A549 (cell line): ENCODE measurements around the gene UBTD2. TPM values are rescaled to one million over a fixed set of nuclear protein-coding genes. Genes with fewer than 3 reads are reported as not detected.
"Not testable (repeated sequence)": the region's sequence is repeated elsewhere in the genome, so short reads cannot be mapped to it uniquely, and the experiment has no call there.

Experiments
- ATAC-seq, 2 experiments: fragments of 200-7000 bp in 1 of 2; fragments of >200 bp in 1 of 2; cut with Nextera tagmentation in 1 of 2; cut with Tn5 transposase in 1 of 2; 3 replicates each; pipeline versions ENCODE4 v1.8.0 to v1.9.1; 2018 to 2020; ENCODE audit warnings: mild to moderate bottlenecking in 1 of 2, moderate library complexity in 1 of 2
- CTCF ChIA-PET: fragments of 300-600 bp; sonication (Branson Sonifier 250); formaldehyde crosslinking; extraction: SDS; loops from one replicate; lab custom pipeline; 2021; ENCODE audit warnings: antibody characterized with exemption, inconsistent platforms; lab: Yijun Ruan, JAX
- POLR2A ChIA-PET: fragments of 350-600 bp; formaldehyde crosslinking; extraction: SDS; loops from one replicate; lab custom pipeline; 2021; ENCODE audit warnings: antibody characterized with exemption, inconsistent platforms; lab: Yijun Ruan, JAX
- DNase-seq, 2 experiments: peaks; one replicate each; pipeline versions ENCODE4 v3.0.0 to v3.0.0-alpha.2; 2011 to 2016; ENCODE audit warnings: low read depth in 1 of 2, low spot score in 1 of 2
- FAIRE-seq: peaks from 2 replicates; lab custom pipeline; 2011; peaks lifted over from hg19 to GRCh38; lab: Jason Lieb, UNC
- H3K27ac ChIP-seq, 2 experiments: fragments of >200 bp; sonication (Bioruptor Twin); formaldehyde crosslinking; 3 replicates each; pipeline ENCODE4 v1.5.1; 2016 to 2017
- H3K4me1 ChIP-seq: fragments of >200 bp; sonication (Bioruptor Twin); formaldehyde crosslinking; 3 replicates; pipeline ENCODE4 v1.6.1; 2016
- H3K4me2 ChIP-seq: fragments of >200 bp; sonication (Bioruptor Twin); formaldehyde crosslinking; 3 replicates; pipeline ENCODE4 v1.6.1; 2016
- H3K4me3 ChIP-seq: fragments of >200 bp; sonication (Bioruptor Twin); formaldehyde crosslinking; 3 replicates; pipeline ENCODE4 v1.5.1; 2016
- H3K9me3 ChIP-seq: fragments of >200 bp; sonication (Bioruptor Twin); formaldehyde crosslinking; 3 replicates; pipeline ENCODE4 v1.6.1; 2016
- BCL3 ChIP-seq: fragments of >200 bp; sonication (Bioruptor Twin); formaldehyde crosslinking; IDR thresholded peaks from 3 replicates; pipeline ENCODE4 v1.6.1; 2016
- EHMT2 ChIP-seq: fragments of 200-600 bp; sonication (generic); IDR thresholded peaks from 2 replicates; pipeline ENCODE4 v1.6.1; 2016; ENCODE audit warnings: antibody characterized with exemption, low read depth, mild to moderate bottlenecking, moderate library complexity
- ELK1 ChIP-seq: fragments of 150-350 bp; IDR thresholded peaks from 2 replicates; pipeline ENCODE4 v1.6.1; 2014; ENCODE audit warnings: low read depth, mild to moderate bottlenecking, low read length
- ESRRA ChIP-seq: fragments of 150-350 bp; IDR thresholded peaks from 2 replicates; pipeline ENCODE4 v1.6.1; 2014; ENCODE audit warnings: mild to moderate bottlenecking, low read length, borderline replicate concordance
- FOSB ChIP-seq: fragments of 250-450 bp; sonication (Bioruptor Pico); IDR thresholded peaks from 2 replicates; pipeline ENCODE4 v1.5.0; 2020; ENCODE audit warnings: mild to moderate bottlenecking, moderate library complexity
- FOSL2 ChIP-seq, 2 experiments: fragments of 450-650 bp in 1 of 2; fragments of >200 bp in 1 of 2; sonication (Bioruptor Twin) in 1 of 2; formaldehyde crosslinking; IDR thresholded peaks; 2 replicates each; pipeline versions ENCODE4 v1.5.0 to v1.6.1; 2016 to 2020; ENCODE audit warnings: mild to moderate bottlenecking in 1 of 2, moderate library complexity in 1 of 2
- FOXS1 ChIP-seq: fragments of 250-450 bp; sonication (Bioruptor Pico); IDR thresholded peaks from 2 replicates; pipeline ENCODE4 v1.5.0; 2020; ENCODE audit warnings: mild to moderate bottlenecking, moderate library complexity
- GATA3 ChIP-seq: IDR thresholded peaks from 2 replicates; pipeline ENCODE4 v1.6.1; 2012; ENCODE audit warnings: borderline replicate concordance
- HES2 ChIP-seq: fragments of >200 bp; sonication (Bioruptor Twin); formaldehyde crosslinking; IDR thresholded peaks from 2 replicates; pipeline ENCODE4 v1.6.1; 2016
- HOXA7 ChIP-seq: fragments of 250-450 bp; sonication (Bioruptor Pico); IDR thresholded peaks from 2 replicates; pipeline ENCODE4 v1.5.0; 2020; ENCODE audit warnings: mild to moderate bottlenecking, moderate library complexity
- HOXB5 ChIP-seq: fragments of 250-450 bp; sonication (Bioruptor Pico); IDR thresholded peaks from 2 replicates; pipeline ENCODE4 v1.5.0; 2020; ENCODE audit warnings: mild to moderate bottlenecking, moderate library complexity
- KDM5A ChIP-seq: fragments of 200-600 bp; sonication (generic); IDR thresholded peaks from 2 replicates; pipeline ENCODE4 v1.6.1; 2016; ENCODE audit warnings: antibody characterized with exemption, mild to moderate bottlenecking
- MAX ChIP-seq: IDR thresholded peaks from 2 replicates; pipeline ENCODE4 v1.6.1; 2012
- NR3C1 ChIP-seq: fragments of >200 bp; sonication (Bioruptor Twin); formaldehyde crosslinking; IDR thresholded peaks from 3 replicates; pipeline ENCODE4 v1.6.1; 2017
- PHF8 ChIP-seq: fragments of 200-600 bp; sonication (generic); IDR thresholded peaks from 2 replicates; pipeline ENCODE4 v1.6.1; 2016; ENCODE audit warnings: low read depth, mild to moderate bottlenecking, antibody characterized with exemption, moderate library complexity, borderline replicate concordance
- RAD21 ChIP-seq, 2 experiments: fragments of >200 bp in 1 of 2; sonication (Bioruptor Twin) in 1 of 2; formaldehyde crosslinking in 1 of 2; IDR thresholded peaks in 1 of 2; conservative IDR thresholded peaks in 1 of 2; 2 replicates in 1 of 2; 3 replicates in 1 of 2; pipeline ENCODE4 v1.6.1; 2012 to 2018; ENCODE audit warnings: inconsistent platforms in 1 of 2
- RFX5 ChIP-seq: fragments of 450-650 bp; IDR thresholded peaks from 2 replicates; pipeline ENCODE4 v1.7.1; 2014; ENCODE audit warnings: antibody characterized with exemption, mild to moderate bottlenecking, moderate library complexity
- SMC3 ChIP-seq: fragments of >200 bp; sonication (Bioruptor Twin); formaldehyde crosslinking; IDR thresholded peaks from 3 replicates; pipeline ENCODE4 v1.6.1; 2018; ENCODE audit warnings: inconsistent platforms
- TP53 ChIP-seq: fragments of 250-450 bp; sonication (Bioruptor Pico); IDR thresholded peaks from 2 replicates; pipeline ENCODE4 v1.5.0; 2021; ENCODE audit warnings: mild to moderate bottlenecking, moderate library complexity
- ZC3H11A ChIP-seq: fragments of 450-650 bp; IDR thresholded peaks from 2 replicates; pipeline ENCODE4 v1.6.1; 2014; ENCODE audit warnings: antibody characterized with exemption, mild to moderate bottlenecking
- ZFP36 ChIP-seq: fragments of 450-650 bp; IDR thresholded peaks from 2 replicates; pipeline ENCODE4 v1.6.1; 2014; ENCODE audit warnings: borderline replicate concordance; ENCODE audit not compliant: partially characterized antibody
- WGBS: methylation state at CpG from one replicate; pipeline ENCODE4 v1.1.6; 2017; ENCODE audit errors: missing lambda C conversion rate; 5-methylcytosine and 5-hydroxymethylcytosine counted together
- polyA minus RNA-seq: library from RNA; depleted of rRNA, polyadenylated mRNA; stranded (reverse); fragments of >200 nt; gene quantifications from 2 replicates; pipeline ENCODE4 v1.2.3, GENCODE V29; 2011; rRNA and poly(A)+ RNA removed
- polyA plus RNA-seq, 4 experiments: library from polyadenylated mRNA; depleted of rRNA in 3 of 4; stranded (reverse); fragments of >200 nt; fragmentation: RNase III in 1 of 4; extraction: RNeasy Plus Mini Kit Qiagen cat#74134 plus additional on column Dnase treatment in 1 of 4; gene quantifications; 2 replicates in 3 of 4; 3 replicates in 1 of 4; pipeline ENCODE4 v1.2.3, GENCODE V29; 2011 to 2017
- TF ChIP-seq, protein P1 (sequence below): fragments of >200 bp; sonication (Bioruptor Twin); formaldehyde crosslinking; IDR thresholded peaks from 3 replicates; pipeline ENCODE4 v1.5.1; 2016
- TF ChIP-seq, protein P2 (sequence below): IDR thresholded peaks from 2 replicates; pipeline ENCODE4 v1.6.1; 2012; ENCODE audit warnings: low read depth, borderline replicate concordance

The UBTD2 gene, protein sequence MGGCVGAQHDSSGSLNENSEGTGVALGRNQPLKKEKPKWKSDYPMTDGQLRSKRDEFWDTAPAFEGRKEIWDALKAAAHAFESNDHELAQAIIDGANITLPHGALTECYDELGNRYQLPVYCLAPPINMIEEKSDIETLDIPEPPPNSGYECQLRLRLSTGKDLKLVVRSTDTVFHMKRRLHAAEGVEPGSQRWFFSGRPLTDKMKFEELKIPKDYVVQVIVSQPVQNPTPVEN
- polyA plus RNA-seq (2011; rRNA removed) (20.9 and 22.8 TPM in 2 replicates), polyA plus RNA-seq (2017; fragmentation: RNase III; extraction: RNeasy Plus Mini Kit Qiagen cat#74134 plus additional on column Dnase treatment) (15.0 to 18.0 TPM (median 16.4 TPM) in 3 replicates), polyA minus RNA-seq (11.1 and 11.8 TPM in 2 replicates)
- 6.6 and 8.1 TPM in 2 replicates for polyA plus RNA-seq (2012; cell fraction: cytosol; rRNA removed)
- polyA plus RNA-seq (2012; cell fraction: nucleus; rRNA removed), result 2.1 and 3.4 TPM in 2 replicates

DNA sequence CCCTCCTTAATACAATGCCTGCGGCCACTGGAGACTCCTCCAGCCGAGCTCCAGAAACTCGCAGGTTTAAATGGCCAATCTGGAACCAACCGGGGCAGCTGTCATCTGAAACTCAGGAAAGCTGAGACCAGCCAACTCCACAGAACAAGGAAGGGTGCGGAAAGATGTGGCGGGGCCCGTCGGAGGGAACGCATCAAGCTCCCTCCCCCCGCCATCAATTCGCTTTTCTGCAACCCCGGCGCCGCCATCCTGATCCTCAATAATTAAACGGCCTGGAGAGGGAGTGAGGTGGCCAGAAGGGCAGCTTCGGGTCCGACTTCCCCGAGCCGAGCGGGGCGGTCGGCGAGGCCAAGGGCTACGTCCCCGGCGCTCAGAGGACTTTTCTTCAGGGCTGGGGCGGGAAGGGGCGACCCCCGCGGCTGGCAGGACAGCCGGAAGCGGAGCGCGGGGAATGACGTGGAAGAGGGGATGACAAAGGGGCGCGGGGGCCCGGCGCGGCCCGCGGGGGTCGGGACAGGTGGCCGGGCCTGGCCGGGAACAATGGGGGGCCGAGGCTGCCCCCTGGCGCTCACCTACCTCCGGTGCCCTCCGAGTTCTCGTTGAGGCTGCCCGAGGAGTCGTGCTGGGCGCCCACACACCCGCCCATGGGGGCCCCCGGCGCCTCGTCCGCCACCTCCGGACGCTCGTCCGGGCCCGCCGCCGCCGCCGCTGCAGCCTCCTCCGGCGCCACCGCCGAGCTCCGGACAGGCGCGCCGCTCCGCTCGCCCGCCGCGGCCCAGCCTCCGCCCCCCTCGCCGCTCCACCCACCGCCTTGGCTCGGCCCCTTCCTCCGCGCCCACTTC, at the start of gene UBTD2:
TSS of gene UBTD2 (minus strand) at position 745 of the 842 bp plus-strand sequence. CDS start at position 646, 99 bp downstream.
- Histone ChIP-seq H3K4me1 (peaks cover 24% of the 10 kb centered on the region), H3K27ac (peak within 1 kb of the TSS; percentile 95 to 98)
- TF ChIP-seq RFX5, result peak; percentile 85
- TF ChIP-seq, protein P1, sequence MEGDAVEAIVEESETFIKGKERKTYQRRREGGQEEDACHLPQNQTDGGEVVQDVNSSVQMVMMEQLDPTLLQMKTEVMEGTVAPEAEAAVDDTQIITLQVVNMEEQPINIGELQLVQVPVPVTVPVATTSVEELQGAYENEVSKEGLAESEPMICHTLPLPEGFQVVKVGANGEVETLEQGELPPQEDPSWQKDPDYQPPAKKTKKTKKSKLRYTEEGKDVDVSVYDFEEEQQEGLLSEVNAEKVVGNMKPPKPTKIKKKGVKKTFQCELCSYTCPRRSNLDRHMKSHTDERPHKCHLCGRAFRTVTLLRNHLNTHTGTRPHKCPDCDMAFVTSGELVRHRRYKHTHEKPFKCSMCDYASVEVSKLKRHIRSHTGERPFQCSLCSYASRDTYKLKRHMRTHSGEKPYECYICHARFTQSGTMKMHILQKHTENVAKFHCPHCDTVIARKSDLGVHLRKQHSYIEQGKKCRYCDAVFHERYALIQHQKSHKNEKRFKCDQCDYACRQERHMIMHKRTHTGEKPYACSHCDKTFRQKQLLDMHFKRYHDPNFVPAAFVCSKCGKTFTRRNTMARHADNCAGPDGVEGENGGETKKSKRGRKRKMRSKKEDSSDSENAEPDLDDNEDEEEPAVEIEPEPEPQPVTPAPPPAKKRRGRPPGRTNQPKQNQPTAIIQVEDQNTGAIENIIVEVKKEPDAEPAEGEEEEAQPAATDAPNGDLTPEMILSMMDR, result peak; percentile 68
- TF ChIP-seq HOXA7, result no peak
- TF ChIP-seq KDM5A, result no peak
- TF ChIP-seq RAD21 (conservative IDR thresholded peaks at IDR 0.05 in 1 of 2, IDR thresholded peaks at IDR 0.05 in 1 of 2), result peak; percentile 29 to 74; a peak in 4 of 5 replicates
- TF ChIP-seq SMC3, result peak; percentile 59
- TF ChIP-seq MAX, result peak; percentile 29
- TF ChIP-seq, protein P2, sequence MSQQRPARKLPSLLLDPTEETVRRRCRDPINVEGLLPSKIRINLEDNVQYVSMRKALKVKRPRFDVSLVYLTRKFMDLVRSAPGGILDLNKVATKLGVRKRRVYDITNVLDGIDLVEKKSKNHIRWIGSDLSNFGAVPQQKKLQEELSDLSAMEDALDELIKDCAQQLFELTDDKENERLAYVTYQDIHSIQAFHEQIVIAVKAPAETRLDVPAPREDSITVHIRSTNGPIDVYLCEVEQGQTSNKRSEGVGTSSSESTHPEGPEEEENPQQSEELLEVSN, result peak; percentile 32; the same call in 1 of the 2 replicates
- TF ChIP-seq ESRRA, result no peak
- TF ChIP-seq, all 56 proteins: peak for 6
- DNase-seq (peak; percentile 81 to 87), FAIRE-seq (no peak), ATAC-seq (peak; percentile 81 to 90)
- Histone ChIP-seq H3K9me3 (no peaks in the 10 kb centered on the region), H3K4me2 (peak within 1 kb of the TSS; percentile 90), H3K4me3 (peak within 1 kb of the TSS; percentile 57)
- ChIA-PET POLR2A (interaction anchor here (0.6 to 1.8 kb wide), 8 partner anchors 12 to 371 kb away, joined by 3 to 9 read pairs (median 4); partner anchors contain the start of genes FBXW11 and STK10), CTCF (interaction anchor here (0.6 to 2.9 kb wide), 17 partner anchors 8 to 864 kb away, joined by 3 to 26 read pairs (median 6); partner anchors contain the start of genes FGF18 and STK10)
- WGBS, result 1% methylated on average over 24 of the region's 87 CpGs

DNA sequence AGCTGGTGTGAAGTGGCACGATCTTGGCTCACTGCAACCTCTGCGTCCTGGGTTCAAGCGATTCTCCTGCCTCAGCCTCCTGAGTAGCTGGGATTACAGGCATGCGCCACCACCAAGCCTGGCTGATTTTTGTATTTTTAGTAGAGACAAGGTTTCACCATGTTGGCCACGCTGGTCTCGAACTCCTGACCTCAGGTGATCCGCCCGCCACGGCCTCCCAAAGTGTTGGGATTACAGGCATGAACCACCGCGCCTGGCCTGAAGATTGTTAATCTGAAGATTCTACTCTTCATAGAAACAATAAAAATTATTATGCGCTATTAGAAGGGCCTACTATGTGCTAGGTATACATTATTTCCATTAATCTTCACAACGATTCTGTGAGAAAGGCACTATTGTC, 43.3 kb upstream of the UBTD2 start:
- H3K4me2 ChIP-seq, H3K4me1 ChIP-seq, ATAC-seq, H3K9me3 ChIP-seq, H3K27ac ChIP-seq, POLR2A ChIA-PET, H3K4me3 ChIP-seq, DNase-seq, FAIRE-seq: not testable (repeated sequence)
- CTCF ChIA-PET, result interaction anchor here (0.6 to 1.0 kb wide), 2 partner anchors 58 to 124 kb away, joined by 3 to 4 read pairs; no protein-coding TSS in a partner anchor
- 87% methylated on average over 13 of the region's 13 CpGs for WGBS

- no peak overlapping the region for H3K27ac ChIP-seq
- ATAC-seq (no peak), DNase-seq (no peak), FAIRE-seq (no peak)
- ChIA-PET CTCF (no interaction called here), POLR2A (no interaction called here)
- no peaks in the 10 kb centered on the region for H3K4me1 ChIP-seq
- 86% methylated on average over 9 of the region's 9 CpGs for WGBS
- H3K4me2 ChIP-seq, result no peak overlapping the region
- no peak overlapping the region for H3K4me3 ChIP-seq
- H3K9me3 ChIP-seq, result no peaks in the 10 kb centered on the region
- TF ChIP-seq, protein P2, result no peak
- no peak for TF ChIP-seq FOSB
- TF ChIP-seq ZC3H11A, result no peak
- no peak for TF ChIP-seq FOXS1
- no peak for TF ChIP-seq HOXB5 (CRISPR knock-in tag)
- no peak for TF ChIP-seq FOSL2 (IDR thresholded peaks at IDR 0.05)
- TF ChIP-seq FOSL2 (CRISPR knock-in tag; IDR thresholded peaks at IDR 0.05), result no peak
- TF ChIP-seq HES2, result no peak
- no peak for TF ChIP-seq ZFP36
- TF ChIP-seq PHF8, result no peak
- TF ChIP-seq NR3C1, result no peak
- no peak for TF ChIP-seq EHMT2
- no peak for TF ChIP-seq ELK1
- no peak for TF ChIP-seq GATA3
- TF ChIP-seq BCL3, result no peak
- TF ChIP-seq HOXA7, result no peak
- no peak for TF ChIP-seq TP53
Observed at GRCh38 chr5:172325452-172325851, 41.9 kb upstream of the UBTD2 start.
